CD4-positive, alpha-beta memory T cell (primary cell): ENCODE data around the gene TMEM138. TPM values are rescaled to one million over a fixed set of nuclear protein-coding genes. Genes with fewer than 3 reads are reported as not detected.

Experiments
- CTCF ChIA-PET: fragments of 350-600 bp; sonication (Branson Sonifier 250); formaldehyde crosslinking; loops from one replicate; lab custom pipeline; 2021; ENCODE audit warnings: inconsistent platforms; ENCODE audit not compliant: partially characterized antibody; lab: Charles Lee
- POLR2A ChIA-PET: fragments of 350-600 bp; sonication (Branson Sonifier 250); formaldehyde crosslinking; loops from one replicate; lab custom pipeline; 2021; ENCODE audit not compliant: partially characterized antibody; lab: Charles Lee
- DNase-seq, 5 donors: peaks; one replicate each; pipeline versions ENCODE4 v3.0.0 to v3.0.0-alpha.2; 2020 to 2022; ENCODE audit warnings: mixed read lengths in 1 of 5
- H3K27ac ChIP-seq: one replicate; pipeline ENCODE4 v1.7.0; 2013; ENCODE audit warnings: low read depth, low read length
- H3K27me3 ChIP-seq: 2 replicates; pipeline ENCODE4 v1.7.0; 2013; ENCODE audit warnings: mild to moderate bottlenecking, low read length, moderate library complexity; ENCODE audit not compliant: insufficient read depth
- H3K36me3 ChIP-seq: 2 replicates; pipeline ENCODE4 v1.7.0; 2013; ENCODE audit warnings: mild to moderate bottlenecking, low read length, moderate library complexity; ENCODE audit not compliant: insufficient read depth
- H3K4me1 ChIP-seq: 2 replicates; pipeline ENCODE4 v1.7.0; 2013; ENCODE audit warnings: mild to moderate bottlenecking, low read length, moderate library complexity; ENCODE audit not compliant: insufficient read depth
- H3K4me3 ChIP-seq, 2 donors: one replicate each; pipeline ENCODE4 v1.7.0; 2013; ENCODE audit warnings: low read length in 2 of 2, mild to moderate bottlenecking in 1 of 2
- H3K9me3 ChIP-seq, 2 donors: one replicate each; pipeline ENCODE4 v1.7.0; 2013; ENCODE audit warnings: low read length in 2 of 2, control low read depth in 1 of 2; ENCODE audit not compliant: control insufficient read depth in 1 of 2
- H3K27ac Mint-ChIP-seq, 7 donors: one replicate each; pipeline ENCODE4 v1.8.0; 2020 to 2021; ENCODE audit warnings: mixed read lengths in 7 of 7, mild to moderate bottlenecking in 6 of 7, inconsistent platforms in 3 of 7, moderate library complexity in 3 of 7
- H3K27me3 Mint-ChIP-seq, 2 donors: one replicate each; pipeline ENCODE4 v1.8.0; 2020 to 2021; ENCODE audit warnings: mixed read lengths in 2 of 2
- H3K36me3 Mint-ChIP-seq, 2 donors: one replicate each; pipeline ENCODE4 v1.8.0; 2020 to 2021; ENCODE audit warnings: mixed read lengths in 2 of 2, inconsistent platforms in 1 of 2, mild to moderate bottlenecking in 1 of 2
- H3K4me1 Mint-ChIP-seq, 4 donors: one replicate each; pipeline ENCODE4 v1.8.0; 2020 to 2021; ENCODE audit warnings: mixed read lengths in 4 of 4, mild to moderate bottlenecking in 1 of 4
- H3K4me3 Mint-ChIP-seq, 8 donors: one replicate each; pipeline ENCODE4 v1.8.0; 2020 to 2021; ENCODE audit warnings: mixed read lengths in 8 of 8, mild to moderate bottlenecking in 7 of 8, moderate library complexity in 6 of 8, inconsistent platforms in 3 of 8
- H3K9me3 Mint-ChIP-seq, 8 donors: one replicate each; pipeline ENCODE4 v1.8.0; 2020 to 2021; ENCODE audit warnings: mixed read lengths in 8 of 8, mild to moderate bottlenecking in 5 of 8, inconsistent platforms in 3 of 8, moderate library complexity in 1 of 8
- intact Hi-C: fragments of 100-400 bp; cut with micrococcal nuclease; formaldehyde crosslinking; loops from one replicate; pipeline ENCODE4 v1.15.1; 2023
- polyA plus RNA-seq, 2 donors: library from polyadenylated mRNA; unstranded; fragments of 300-500 nt; fragmentation: Illumina TruSeq; gene quantifications; one replicate each; pipeline ENCODE4 v1.2.3, GENCODE V29; 2021
- total RNA-seq, 2 experiments: library from RNA; stranded (reverse); gene quantifications; one replicate each; pipeline ENCODE4 v1.2.3, GENCODE V29; 2021

TMEM138 gene
- total and polyA plus RNA-seq, 4 experiments from 2014 or later = 49.0 to 62.5 (median 60.2) TPM

GRCh38 chr11:61415381-61415780 lies 53.2 kb downstream of the TMEM138 start:
- Mint-ChIP-seq H3K9me3 (no peaks in the 10 kb centered on the region), H3K4me3 (no peak overlapping the region), H3K27me3 (no peaks in the 10 kb centered on the region), H3K36me3 (peaks cover 61 to 91% of the 10 kb centered on the region in 2 donors), H3K27ac (no peak overlapping the region), H3K4me1 (peaks cover 8 to 36% (median 16%) of the 10 kb centered on the region in 4 donors)
- POLR2A ChIA-PET = no interaction called here
- intact Hi-C loops = no loop called here
- no peaks in the 10 kb centered on the region for H3K9me3 ChIP-seq
- H3K4me3 ChIP-seq = no peak overlapping the region
- no peak overlapping the region for H3K27ac ChIP-seq
- H3K4me1 ChIP-seq = no peaks in the 10 kb centered on the region
- no peaks in the 10 kb centered on the region for H3K27me3 ChIP-seq
- peaks cover 86% of the 10 kb centered on the region for H3K36me3 ChIP-seq
- no peak for DNase-seq
- CTCF ChIA-PET = no interaction called here

GRCh38 chr11:61416941-61417340 lies 54.8 kb downstream of the TMEM138 start:
- DNase-seq = no peak
- H3K27ac Mint-ChIP-seq = peak overlapping the region in 4 of 7 donors; percentile 31 to 72 (median 52)
- Histone ChIP-seq H3K36me3 (peaks cover 84% of the 10 kb centered on the region), H3K27ac (no peak overlapping the region), H3K27me3 (no peaks in the 10 kb centered on the region), H3K4me1 (peaks cover 8% of the 10 kb centered on the region), H3K9me3 (no peaks in the 10 kb centered on the region), H3K4me3 (no peak overlapping the region)
- ChIA-PET POLR2A (interaction anchor here (0.9 kb wide), 1 partner anchor 12 kb away, joined by 3 read pairs; no protein-coding TSS in a partner anchor), CTCF (no interaction called here)
- no peak overlapping the region for H3K4me3 Mint-ChIP-seq
- intact Hi-C loops = no loop called here
- H3K4me1 Mint-ChIP-seq = peaks cover 12 to 45% (median 20%) of the 10 kb centered on the region in 4 donors
- H3K36me3 Mint-ChIP-seq = peaks cover 59 to 89% of the 10 kb centered on the region in 2 donors
- no peaks in the 10 kb centered on the region for H3K9me3 Mint-ChIP-seq
- H3K27me3 Mint-ChIP-seq = no peaks in the 10 kb centered on the region

- peak overlapping the region in 6 of 7 donors; percentile 15 to 88 (median 44) for H3K27ac Mint-ChIP-seq
- no peak overlapping the region for H3K4me3 Mint-ChIP-seq
- H3K36me3 ChIP-seq = peaks cover 80% of the 10 kb centered on the region
- no peak overlapping the region for H3K4me3 ChIP-seq
- ChIA-PET CTCF (interaction anchor here (0.9 kb wide), 1 partner anchor 81 kb away, joined by 3 read pairs; no protein-coding TSS in a partner anchor), POLR2A (interaction anchor here (0.9 kb wide), 1 partner anchor 11 kb away, joined by 3 read pairs; no protein-coding TSS in a partner anchor)
- H3K4me1 Mint-ChIP-seq = peaks cover 16 to 48% (median 24%) of the 10 kb centered on the region in 4 donors
- no peaks in the 10 kb centered on the region for H3K27me3 Mint-ChIP-seq
- peaks cover 58 to 92% of the 10 kb centered on the region in 2 donors for H3K36me3 Mint-ChIP-seq
- no peak overlapping the region for H3K27ac ChIP-seq
- H3K9me3 Mint-ChIP-seq = no peaks in the 10 kb centered on the region
- no peak for DNase-seq
- no peaks in the 10 kb centered on the region for H3K27me3 ChIP-seq
- H3K9me3 ChIP-seq = no peaks in the 10 kb centered on the region
- intact Hi-C loops = no loop called here
- peaks cover 11% of the 10 kb centered on the region for H3K4me1 ChIP-seq
These were observed 55.5 kb downstream of the TMEM138 start for GRCh38 chr11:61417670-61418069.

GRCh38 chr11:61418136-61418535 lies 56.0 kb downstream of the TMEM138 start:
- no peak for DNase-seq
- Histone ChIP-seq H3K27ac (no peak overlapping the region), H3K4me1 (peaks cover 11% of the 10 kb centered on the region), H3K9me3 (no peaks in the 10 kb centered on the region), H3K36me3 (peaks cover 75% of the 10 kb centered on the region), H3K4me3 (no peak overlapping the region), H3K27me3 (no peaks in the 10 kb centered on the region)
- ChIA-PET POLR2A (interaction anchor here (1.3 kb wide), 1 partner anchor 11 kb away, joined by 6 read pairs; the partner anchor contains the start of genes CPSF7 and SDHAF2), CTCF (interaction anchor here (0.9 kb wide), 1 partner anchor 82 kb away, joined by 3 read pairs; no protein-coding TSS in a partner anchor)
- H3K4me1 Mint-ChIP-seq = peaks cover 16 to 50% (median 26%) of the 10 kb centered on the region in 4 donors
- peaks cover 58 to 89% of the 10 kb centered on the region in 2 donors for H3K36me3 Mint-ChIP-seq
- H3K27me3 Mint-ChIP-seq = no peaks in the 10 kb centered on the region
- no peaks in the 10 kb centered on the region for H3K9me3 Mint-ChIP-seq
- no peak overlapping the region for H3K4me3 Mint-ChIP-seq
- H3K27ac Mint-ChIP-seq = peak overlapping the region in 1 of 7 donors; percentile 47
- intact Hi-C loops = no loop called here

Other genes starting within 250 kb of the TMEM138 start
- gene VPS37C, start 200.9 kb upstream of the TMEM138 start, total RNA-seq = 1 to 10 TPM; 7.3 to 7.9 TPM
- under 1 TPM; 0.25 to 0.93 TPM for gene VPS37C, start 200.9 kb upstream of the TMEM138 start, polyA plus RNA-seq
- gene PGA3, start 158.9 kb upstream of the TMEM138 start, total RNA-seq = not detected
- not detected for gene PGA3, start 158.9 kb upstream of the TMEM138 start, polyA plus RNA-seq
- gene PGA4, start 140.0 kb upstream of the TMEM138 start, total RNA-seq = not detected
- gene PGA4, start 140.0 kb upstream of the TMEM138 start, polyA plus RNA-seq = not detected
- not detected for gene PGA5, start 121.2 kb upstream of the TMEM138 start, total RNA-seq
- gene PGA5, start 121.2 kb upstream of the TMEM138 start, polyA plus RNA-seq = not detected
- gene VWCE, start 67.1 kb upstream of the TMEM138 start, total RNA-seq = under 1 TPM; 0.38 to 0.44 TPM
- gene VWCE, start 67.1 kb upstream of the TMEM138 start, polyA plus RNA-seq = not detected
- 100 to 1,000 TPM; 156 to 169 TPM for gene DDB1, start 29.3 kb upstream of the TMEM138 start, total RNA-seq
- 100 to 1,000 TPM; 121 to 141 TPM for gene DDB1, start 29.3 kb upstream of the TMEM138 start, polyA plus RNA-seq
- 10 to 100 TPM; 42.1 to 43.9 TPM for gene TKFC, start 29.1 kb upstream of the TMEM138 start, total RNA-seq
- gene TKFC, start 29.1 kb upstream of the TMEM138 start, polyA plus RNA-seq = 10 to 100 TPM; 24.5 to 30.2 TPM
- 10 to 100 TPM; 40.1 to 42.6 TPM for gene CYB561A3, start 492 bp upstream of the TMEM138 start, total RNA-seq
- gene CYB561A3, start 492 bp upstream of the TMEM138 start, polyA plus RNA-seq = 10 to 100 TPM; 49.2 to 95.7 TPM
- gene TMEM216, start 30.2 kb downstream of the TMEM138 start, total RNA-seq = 10 to 100 TPM; 17.2 to 19.4 TPM
- gene TMEM216, start 30.2 kb downstream of the TMEM138 start, polyA plus RNA-seq = 10 to 100 TPM; 45.7 to 48.1 TPM
- gene CPSF7, start 67.6 kb downstream of the TMEM138 start, total RNA-seq = 100 to 1,000 TPM; 145 to 149 TPM
- gene CPSF7, start 67.6 kb downstream of the TMEM138 start, polyA plus RNA-seq = 10 to 100 TPM; 19.9 to 34.2 TPM
- gene SDHAF2, start 67.8 kb downstream of the TMEM138 start, total RNA-seq = 10 to 100 TPM; 54.7 to 60.2 TPM
- gene SDHAF2, start 67.8 kb downstream of the TMEM138 start, polyA plus RNA-seq = 100 to 1,000 TPM; 100 to 106 TPM
- not detected for gene LRRC10B, start 146.4 kb downstream of the TMEM138 start, total RNA-seq
- gene LRRC10B, start 146.4 kb downstream of the TMEM138 start, polyA plus RNA-seq = not detected
- not detected for gene SYT7, start 218.7 kb downstream of the TMEM138 start, total RNA-seq
- gene SYT7, start 218.7 kb downstream of the TMEM138 start, polyA plus RNA-seq = not detected